ENCODE measurements around the gene PLXDC2.

PLXDC2 gene

GRCh38 chr10:20100171-20100570, 283.9 kb downstream of the PLXDC2 start:
- Histone ChIP-seq H3K27me3 (replicated peaks in 2 of 5; ENCODE audit: control insufficient read depth in 4 of 5, insufficient read depth in 5 of 5, low read length in 4 of 5) (no peaks in the 10 kb centered on the region), H3K9me3 (ENCODE audit: control extremely low read depth in 1 of 5, control insufficient read depth in 4 of 5, insufficient read depth in 2 of 5, low read depth in 1 of 5, low read length in 4 of 5) (no peaks in the 10 kb centered on the region), H3K27ac (ENCODE audit: insufficient read depth in 1 of 2, low read depth in 1 of 2, low read length in 2 of 2, poor library complexity in 1 of 2, severe bottlenecking in 2 of 2) (peak overlapping the region; percentile 81 to 84), H3K36me3 (ENCODE audit: control insufficient read depth in 4 of 4, insufficient read depth in 4 of 4, low read length in 3 of 4) (no peaks in the 10 kb centered on the region), H3K4me1 (ENCODE audit: control extremely low read depth in 1 of 4, control insufficient read depth in 4 of 4, insufficient read depth in 4 of 4, low read length in 3 of 4) (peaks cover 0 to 13% (median 1%) of the 10 kb centered on the region in 4 experiments), H3K4me3 (ENCODE audit: control insufficient read depth in 1 of 7, extremely low read depth in 1 of 7, insufficient read depth in 4 of 7, low read depth in 2 of 7, low read length in 6 of 7) (no peak overlapping the region)
- ChIA-PET CTCF (no interaction called here), POLR2A (no interaction called here)
- DNase-seq = peak; percentile 73 to 93 (median 85)
- WGBS (ENCODE audit: insufficient coverage) = 38% methylated on average over 1 of the region's 2 CpGs

GRCh38 chr10:20105236-20105635, 289.0 kb downstream of the PLXDC2 start:
- Histone ChIP-seq H3K27ac (ENCODE audit: insufficient read depth in 1 of 2, low read depth in 1 of 2, low read length in 2 of 2, poor library complexity in 1 of 2, severe bottlenecking in 2 of 2) (no peak overlapping the region), H3K36me3 (ENCODE audit: control insufficient read depth in 4 of 4, insufficient read depth in 4 of 4, low read length in 3 of 4) (no peaks in the 10 kb centered on the region), H3K9me3 (ENCODE audit: control extremely low read depth in 1 of 5, control insufficient read depth in 4 of 5, insufficient read depth in 2 of 5, low read depth in 1 of 5, low read length in 4 of 5) (no peaks in the 10 kb centered on the region), H3K4me1 (ENCODE audit: control extremely low read depth in 1 of 4, control insufficient read depth in 4 of 4, insufficient read depth in 4 of 4, low read length in 3 of 4) (peaks cover 0 to 5% (median 0%) of the 10 kb centered on the region in 4 experiments), H3K27me3 (replicated peaks in 2 of 5; ENCODE audit: control insufficient read depth in 4 of 5, insufficient read depth in 5 of 5, low read length in 4 of 5) (no peaks in the 10 kb centered on the region), H3K4me3 (ENCODE audit: control insufficient read depth in 1 of 7, extremely low read depth in 1 of 7, insufficient read depth in 4 of 7, low read depth in 2 of 7, low read length in 6 of 7) (no peak overlapping the region)
- peak in 2 of 3 donors; percentile 6 to 32 for DNase-seq
- WGBS (ENCODE audit: insufficient coverage) = 67% methylated on average over 1 of the region's 3 CpGs
- POLR2A ChIA-PET = no interaction called here
- CTCF ChIA-PET = no interaction called here

GRCh38 chr10:20105931-20106330, 289.7 kb downstream of the PLXDC2 start:
- Histone ChIP-seq H3K27me3 (replicated peaks in 2 of 5; ENCODE audit: control insufficient read depth in 4 of 5, insufficient read depth in 5 of 5, low read length in 4 of 5) (no peaks in the 10 kb centered on the region), H3K36me3 (ENCODE audit: control insufficient read depth in 4 of 4, insufficient read depth in 4 of 4, low read length in 3 of 4) (no peaks in the 10 kb centered on the region), H3K4me1 (ENCODE audit: control extremely low read depth in 1 of 4, control insufficient read depth in 4 of 4, insufficient read depth in 4 of 4, low read length in 3 of 4) (no peaks in the 10 kb centered on the region), H3K4me3 (ENCODE audit: control insufficient read depth in 1 of 7, extremely low read depth in 1 of 7, insufficient read depth in 4 of 7, low read depth in 2 of 7, low read length in 6 of 7) (no peak overlapping the region), H3K9me3 (ENCODE audit: control extremely low read depth in 1 of 5, control insufficient read depth in 4 of 5, insufficient read depth in 2 of 5, low read depth in 1 of 5, low read length in 4 of 5) (no peaks in the 10 kb centered on the region), H3K27ac (ENCODE audit: insufficient read depth in 1 of 2, low read depth in 1 of 2, low read length in 2 of 2, poor library complexity in 1 of 2, severe bottlenecking in 2 of 2) (no peak overlapping the region)
- POLR2A ChIA-PET = no interaction called here
- no CpG with 5 or more reads among the region's 1 CpG for WGBS (ENCODE audit: insufficient coverage)
- CTCF ChIA-PET = no interaction called here
- DNase-seq = no peak

- CTCF ChIA-PET = no interaction called here
- no peak for DNase-seq
- no peaks in the 10 kb centered on the region for H3K27me3 ChIP-seq (replicated peaks in 2 of 5; ENCODE audit: control insufficient read depth in 4 of 5, insufficient read depth in 5 of 5, low read length in 4 of 5)
- H3K27ac ChIP-seq (ENCODE audit: insufficient read depth in 1 of 2, low read depth in 1 of 2, low read length in 2 of 2, poor library complexity in 1 of 2, severe bottlenecking in 2 of 2) = no peak overlapping the region
- WGBS (ENCODE audit: insufficient coverage) = 94% methylated on average over 3 of the region's 4 CpGs
- no peak overlapping the region for H3K4me3 ChIP-seq (ENCODE audit: control insufficient read depth in 1 of 7, extremely low read depth in 1 of 7, insufficient read depth in 4 of 7, low read depth in 2 of 7, low read length in 6 of 7)
- peaks cover 0 to 2% (median 0%) of the 10 kb centered on the region in 4 experiments for H3K36me3 ChIP-seq (ENCODE audit: control insufficient read depth in 4 of 4, insufficient read depth in 4 of 4, low read length in 3 of 4)
- no peaks in the 10 kb centered on the region for H3K4me1 ChIP-seq (ENCODE audit: control extremely low read depth in 1 of 4, control insufficient read depth in 4 of 4, insufficient read depth in 4 of 4, low read length in 3 of 4)
- no peaks in the 10 kb centered on the region for H3K9me3 ChIP-seq (ENCODE audit: control extremely low read depth in 1 of 5, control insufficient read depth in 4 of 5, insufficient read depth in 2 of 5, low read depth in 1 of 5, low read length in 4 of 5)
- POLR2A ChIA-PET = no interaction called here
Observed at GRCh38 chr10:20108021-20108420, 291.8 kb downstream of the PLXDC2 start.

GRCh38 chr10:20109613-20110012, 293.4 kb downstream of the PLXDC2 start:
- ChIA-PET POLR2A (no interaction called here), CTCF (interaction anchor here (0.9 kb wide), 1 partner anchor 23 kb away, joined by 3 read pairs; no protein-coding TSS in a partner anchor)
- no peak for DNase-seq
- Histone ChIP-seq H3K4me3 (ENCODE audit: control insufficient read depth in 1 of 7, extremely low read depth in 1 of 7, insufficient read depth in 4 of 7, low read depth in 2 of 7, low read length in 6 of 7) (no peak overlapping the region), H3K4me1 (ENCODE audit: control extremely low read depth in 1 of 4, control insufficient read depth in 4 of 4, insufficient read depth in 4 of 4, low read length in 3 of 4) (no peaks in the 10 kb centered on the region), H3K27ac (ENCODE audit: insufficient read depth in 1 of 2, low read depth in 1 of 2, low read length in 2 of 2, poor library complexity in 1 of 2, severe bottlenecking in 2 of 2) (no peak overlapping the region), H3K27me3 (replicated peaks in 2 of 5; ENCODE audit: control insufficient read depth in 4 of 5, insufficient read depth in 5 of 5, low read length in 4 of 5) (no peaks in the 10 kb centered on the region), H3K36me3 (ENCODE audit: control insufficient read depth in 4 of 4, insufficient read depth in 4 of 4, low read length in 3 of 4) (peaks cover 0 to 2% (median 0%) of the 10 kb centered on the region in 4 experiments), H3K9me3 (ENCODE audit: control extremely low read depth in 1 of 5, control insufficient read depth in 4 of 5, insufficient read depth in 2 of 5, low read depth in 1 of 5, low read length in 4 of 5) (peaks cover 0 to 2% (median 0%) of the 10 kb centered on the region in 5 experiments)
- no CpG with 5 or more reads among the region's 4 CpGs for WGBS (ENCODE audit: insufficient coverage)

- H3K4me1 ChIP-seq (ENCODE audit: control extremely low read depth in 1 of 4, control insufficient read depth in 4 of 4, insufficient read depth in 4 of 4, low read length in 3 of 4) = no peaks in the 10 kb centered on the region
- H3K9me3 ChIP-seq (ENCODE audit: control extremely low read depth in 1 of 5, control insufficient read depth in 4 of 5, insufficient read depth in 2 of 5, low read depth in 1 of 5, low read length in 4 of 5) = peaks cover 0 to 2% (median 0%) of the 10 kb centered on the region in 5 experiments
- whole genome bisulfite sequencing (ENCODE audit: insufficient coverage) = 97% methylated on average over 6 of the region's 7 CpGs
- no peak overlapping the region for H3K4me3 ChIP-seq (ENCODE audit: control insufficient read depth in 1 of 7, extremely low read depth in 1 of 7, insufficient read depth in 4 of 7, low read depth in 2 of 7, low read length in 6 of 7)
- ChIA-PET POLR2A (no interaction called here), CTCF (interaction anchor here (0.9 kb wide), 1 partner anchor 22 kb away, joined by 3 read pairs; no protein-coding TSS in a partner anchor)
- peaks cover 0 to 5% (median 1%) of the 10 kb centered on the region in 4 experiments for H3K36me3 ChIP-seq (ENCODE audit: control insufficient read depth in 4 of 4, insufficient read depth in 4 of 4, low read length in 3 of 4)
- DNase-seq = no peak
- no peaks in the 10 kb centered on the region for H3K27me3 ChIP-seq (replicated peaks in 2 of 5; ENCODE audit: control insufficient read depth in 4 of 5, insufficient read depth in 5 of 5, low read length in 4 of 5)
- H3K27ac ChIP-seq (ENCODE audit: insufficient read depth in 1 of 2, low read depth in 1 of 2, low read length in 2 of 2, poor library complexity in 1 of 2, severe bottlenecking in 2 of 2) = no peak overlapping the region
Observed at GRCh38 chr10:20110125-20111100, 294.2 kb downstream of the PLXDC2 start.

- Histone ChIP-seq H3K36me3 (ENCODE audit: control insufficient read depth in 4 of 4, insufficient read depth in 4 of 4, low read length in 3 of 4) (peaks cover 0 to 5% (median 1%) of the 10 kb centered on the region in 4 experiments), H3K27me3 (replicated peaks in 2 of 5; ENCODE audit: control insufficient read depth in 4 of 5, insufficient read depth in 5 of 5, low read length in 4 of 5) (no peaks in the 10 kb centered on the region), H3K9me3 (ENCODE audit: control extremely low read depth in 1 of 5, control insufficient read depth in 4 of 5, insufficient read depth in 2 of 5, low read depth in 1 of 5, low read length in 4 of 5) (peaks cover 0 to 2% (median 0%) of the 10 kb centered on the region in 5 experiments), H3K27ac (ENCODE audit: insufficient read depth in 1 of 2, low read depth in 1 of 2, low read length in 2 of 2, poor library complexity in 1 of 2, severe bottlenecking in 2 of 2) (no peak overlapping the region), H3K4me1 (ENCODE audit: control extremely low read depth in 1 of 4, control insufficient read depth in 4 of 4, insufficient read depth in 4 of 4, low read length in 3 of 4) (no peaks in the 10 kb centered on the region), H3K4me3 (ENCODE audit: control insufficient read depth in 1 of 7, extremely low read depth in 1 of 7, insufficient read depth in 4 of 7, low read depth in 2 of 7, low read length in 6 of 7) (no peak overlapping the region)
- ChIA-PET CTCF (no interaction called here), POLR2A (no interaction called here)
- whole genome bisulfite sequencing (ENCODE audit: insufficient coverage) = 97% methylated on average over 4 of the region's 5 CpGs
- DNase-seq = no peak
Observed at GRCh38 chr10:20114179-20114578, 297.9 kb downstream of the PLXDC2 start.

Measured in common myeloid progenitor, CD34-positive (primary cell).